ENCODE results near the gene ATP10A. TPM values are rescaled to one million over a fixed set of nuclear protein-coding genes. Genes with fewer than 3 reads are reported as not detected.

ATP10A gene, protein sequence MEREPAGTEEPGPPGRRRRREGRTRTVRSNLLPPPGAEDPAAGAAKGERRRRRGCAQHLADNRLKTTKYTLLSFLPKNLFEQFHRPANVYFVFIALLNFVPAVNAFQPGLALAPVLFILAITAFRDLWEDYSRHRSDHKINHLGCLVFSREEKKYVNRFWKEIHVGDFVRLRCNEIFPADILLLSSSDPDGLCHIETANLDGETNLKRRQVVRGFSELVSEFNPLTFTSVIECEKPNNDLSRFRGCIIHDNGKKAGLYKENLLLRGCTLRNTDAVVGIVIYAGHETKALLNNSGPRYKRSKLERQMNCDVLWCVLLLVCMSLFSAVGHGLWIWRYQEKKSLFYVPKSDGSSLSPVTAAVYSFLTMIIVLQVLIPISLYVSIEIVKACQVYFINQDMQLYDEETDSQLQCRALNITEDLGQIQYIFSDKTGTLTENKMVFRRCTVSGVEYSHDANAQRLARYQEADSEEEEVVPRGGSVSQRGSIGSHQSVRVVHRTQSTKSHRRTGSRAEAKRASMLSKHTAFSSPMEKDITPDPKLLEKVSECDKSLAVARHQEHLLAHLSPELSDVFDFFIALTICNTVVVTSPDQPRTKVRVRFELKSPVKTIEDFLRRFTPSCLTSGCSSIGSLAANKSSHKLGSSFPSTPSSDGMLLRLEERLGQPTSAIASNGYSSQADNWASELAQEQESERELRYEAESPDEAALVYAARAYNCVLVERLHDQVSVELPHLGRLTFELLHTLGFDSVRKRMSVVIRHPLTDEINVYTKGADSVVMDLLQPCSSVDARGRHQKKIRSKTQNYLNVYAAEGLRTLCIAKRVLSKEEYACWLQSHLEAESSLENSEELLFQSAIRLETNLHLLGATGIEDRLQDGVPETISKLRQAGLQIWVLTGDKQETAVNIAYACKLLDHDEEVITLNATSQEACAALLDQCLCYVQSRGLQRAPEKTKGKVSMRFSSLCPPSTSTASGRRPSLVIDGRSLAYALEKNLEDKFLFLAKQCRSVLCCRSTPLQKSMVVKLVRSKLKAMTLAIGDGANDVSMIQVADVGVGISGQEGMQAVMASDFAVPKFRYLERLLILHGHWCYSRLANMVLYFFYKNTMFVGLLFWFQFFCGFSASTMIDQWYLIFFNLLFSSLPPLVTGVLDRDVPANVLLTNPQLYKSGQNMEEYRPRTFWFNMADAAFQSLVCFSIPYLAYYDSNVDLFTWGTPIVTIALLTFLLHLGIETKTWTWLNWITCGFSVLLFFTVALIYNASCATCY (N-terminal part only)
- total RNA-seq: not detected in 2 replicates

DNA sequence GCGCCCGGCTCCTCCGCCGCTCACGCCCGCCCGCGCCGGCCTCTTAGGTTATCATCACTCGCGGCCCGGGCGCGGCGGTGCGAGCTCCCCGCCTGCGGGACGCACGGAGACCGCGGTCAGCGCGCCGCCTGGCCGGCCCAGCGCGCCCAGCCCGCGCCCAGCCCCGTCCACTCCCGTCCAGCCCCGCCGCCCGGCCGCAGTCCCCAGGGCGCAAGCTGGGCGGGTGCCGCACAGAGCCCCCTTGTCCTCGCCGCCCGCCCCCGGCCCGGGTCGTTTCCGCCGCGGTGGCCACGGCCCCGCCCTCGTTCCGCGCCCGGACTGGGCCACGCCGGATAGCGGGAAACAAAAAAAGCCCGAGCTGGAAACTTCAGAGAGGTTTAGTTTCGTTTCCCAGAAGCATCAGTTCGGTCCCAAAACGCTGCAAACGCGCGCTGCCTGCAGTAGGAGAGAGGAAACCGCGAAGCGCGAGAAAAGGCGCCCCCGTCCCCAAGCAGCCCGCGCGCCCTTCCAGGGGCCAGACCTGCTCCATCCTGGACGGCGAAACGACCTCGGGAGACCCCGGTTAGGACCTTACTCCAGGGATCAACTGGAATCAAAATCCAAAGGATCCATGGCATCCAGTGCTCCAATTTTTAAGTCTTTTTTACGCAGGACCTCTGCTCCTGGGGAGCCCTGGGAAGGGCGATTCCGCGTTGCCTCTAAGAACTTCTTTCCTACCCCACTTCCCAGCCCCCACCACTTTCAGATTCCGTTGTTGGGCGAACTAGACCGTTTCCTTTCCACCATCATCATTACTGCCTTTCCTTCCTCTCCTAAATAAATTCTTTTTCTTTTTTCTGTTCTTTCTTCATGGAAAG lies at the start of gene ATP10A:
Gene ATP10A (minus strand): TSS at position 217 of the 857 bp plus-strand sequence. CDS start 231 bp downstream, outside the sequence.

